B cell (primary cell): Measurements from ENCODE around the gene MAP6. TPM values are rescaled to one million over a fixed set of nuclear protein-coding genes. Genes with fewer than 3 reads are reported as not detected.

Experiments used
- ATAC-seq: fragments of 200-7000 bp; cut with Tn5 transposase; one replicate; pipeline ENCODE4 v1.10.0; 2021; ENCODE audit warnings: low read depth, mild to moderate bottlenecking, moderate number of reproducible peaks, moderate library complexity
- CTCF ChIA-PET: fragments of 350-600 bp; sonication (Branson Sonifier 250); formaldehyde crosslinking; loops from one replicate; lab custom pipeline; 2021; ENCODE audit warnings: antibody characterized with exemption, inconsistent platforms; lab: Charles Lee
- POLR2A ChIA-PET: fragments of 350-600 bp; sonication (Branson Sonifier 250); formaldehyde crosslinking; loops from one replicate; lab custom pipeline; 2021; ENCODE audit warnings: antibody characterized with exemption; lab: Charles Lee
- DNase-seq: peaks from one replicate; pipeline ENCODE4 v3.0.0; 2013
- H2AFZ ChIP-seq: 2 replicates; pipeline ENCODE4 v1.6.1; 2012; ENCODE audit warnings: mild to moderate bottlenecking, low read depth, low read length; ENCODE audit not compliant: insufficient read depth, poor library complexity, severe bottlenecking
- H3K27ac ChIP-seq, 2 donors: 1 replicate in 1 of 2; 2 replicates in 1 of 2; pipeline ENCODE4 v1.5.1; 2012 to 2013; ENCODE audit warnings: low read length in 2 of 2, mild to moderate bottlenecking in 2 of 2, moderate library complexity in 1 of 2
- H3K27me3 ChIP-seq, 4 experiments: fragments of 200-600 bp in 1 of 4; sonication (generic) in 1 of 4; replicated peaks in 1 of 4; 1 replicate in 2 of 4; 2 replicates in 2 of 4; pipeline versions ENCODE4 v1.6.1 to v1.7.0; 2013 to 2016; ENCODE audit warnings: low read length in 3 of 4, mild to moderate bottlenecking in 2 of 4, mixed read lengths in 1 of 4, moderate library complexity in 1 of 4; ENCODE audit not compliant: insufficient read depth in 4 of 4, control insufficient read depth in 3 of 4; ENCODE audit errors: control extremely low read depth in 1 of 4
- H3K36me3 ChIP-seq, 2 experiments: replicated peaks in 1 of 2; 1 replicate in 1 of 2; 2 replicates in 1 of 2; pipeline versions ENCODE4 v1.6.1 to v1.7.1; 2013; ENCODE audit warnings: low read length in 1 of 2; ENCODE audit not compliant: insufficient read depth in 2 of 2, control insufficient read depth in 1 of 2; ENCODE audit errors: control extremely low read depth in 1 of 2, extremely low read depth in 1 of 2
- H3K4me1 ChIP-seq, 2 donors: fragments of 200-600 bp in 1 of 2; sonication (generic) in 1 of 2; 1 replicate in 1 of 2; 2 replicates in 1 of 2; pipeline versions ENCODE4 v1.5.1 to v1.6.1; 2013 to 2017; ENCODE audit warnings: low read length in 2 of 2; ENCODE audit not compliant: control insufficient read depth in 2 of 2, insufficient read depth in 2 of 2
- H3K4me2 ChIP-seq: replicated peaks from 2 replicates; pipeline ENCODE3; 2012; ENCODE audit warnings: mild to moderate bottlenecking, low read depth, low read length; ENCODE audit not compliant: poor library complexity, severe bottlenecking
- H3K4me3 ChIP-seq, 5 experiments: fragments of 200-600 bp in 1 of 5; sonication (generic) in 1 of 5; 1 replicate in 3 of 5; 2 replicates in 2 of 5; pipeline versions ENCODE4 v1.5.1 to v1.7.0; 2011 to 2016; ENCODE audit warnings: low read length in 4 of 5, mild to moderate bottlenecking in 4 of 5, low read depth in 2 of 5, control low read depth in 1 of 5, moderate library complexity in 1 of 5; ENCODE audit not compliant: insufficient read depth in 1 of 5; ENCODE audit errors: control extremely low read depth in 1 of 5, extremely low read depth in 1 of 5
- H3K79me2 ChIP-seq: fragments of 200-600 bp; sonication (generic); one replicate; pipeline ENCODE4 v1.6.0; 2016; ENCODE audit warnings: low read length; ENCODE audit not compliant: control insufficient read depth, insufficient read depth
- H3K9ac ChIP-seq: fragments of 200-600 bp; sonication (generic); 2 replicates; pipeline ENCODE4 v1.6.1; 2017; ENCODE audit warnings: mild to moderate bottlenecking, low read length, moderate library complexity
- H3K9me3 ChIP-seq, 3 donors: one replicate each; pipeline versions ENCODE4 v1.6.1 to v1.7.1; 2013; ENCODE audit warnings: low read length in 2 of 3; ENCODE audit not compliant: control insufficient read depth in 2 of 3, insufficient read depth in 1 of 3; ENCODE audit errors: control extremely low read depth in 1 of 3
- H4K20me1 ChIP-seq: 2 replicates; pipeline ENCODE4 v1.6.0; 2012; ENCODE audit warnings: mild to moderate bottlenecking, low read length; ENCODE audit not compliant: insufficient read depth, control insufficient read depth, poor library complexity, severe bottlenecking
- H3K27ac Mint-ChIP-seq: one replicate; pipeline ENCODE4 v1.8.0; 2021; ENCODE audit warnings: mixed read lengths
- H3K27me3 Mint-ChIP-seq: one replicate; pipeline ENCODE4 v1.8.0; 2021; ENCODE audit warnings: mixed read lengths
- H3K4me1 Mint-ChIP-seq: one replicate; pipeline ENCODE4 v1.8.0; 2021; ENCODE audit warnings: mixed read lengths
- H3K4me3 Mint-ChIP-seq: one replicate; pipeline ENCODE4 v1.8.0; 2021; ENCODE audit warnings: mixed read lengths
- H3K9me3 Mint-ChIP-seq: one replicate; pipeline ENCODE4 v1.8.0; 2022; ENCODE audit warnings: mixed read lengths; ENCODE audit not compliant: insufficient read depth
- CTCF ChIP-seq: fragments of 200-600 bp; IDR thresholded peaks from one replicate; pipeline ENCODE4 v1.8.0; 2022; ENCODE audit warnings: antibody characterized with exemption, mild to moderate bottlenecking
- EZH2 ChIP-seq: IDR thresholded peaks from 2 replicates; pipeline ENCODE4 v1.6.1; 2012; ENCODE audit warnings: borderline replicate concordance, low read depth, mild to moderate bottlenecking, moderate library complexity, low read length; ENCODE audit not compliant: insufficient read depth, poor library complexity, severe bottlenecking
- WGBS: methylation state at CpG from one replicate; pipeline ENCODE4 v1.1.5; 2013; ENCODE audit warnings: missing lambda C conversion rate; ENCODE audit not compliant: insufficient coverage; 5-methylcytosine and 5-hydroxymethylcytosine counted together
- intact Hi-C: fragments of 100-400 bp; cut with micrococcal nuclease; formaldehyde crosslinking; loops from one replicate; pipeline ENCODE4 v1.10.0; 2022
- polyA plus RNA-seq: library from polyadenylated mRNA; depleted of rRNA; stranded (reverse); fragments of >200 nt; gene quantifications from 2 replicates; pipeline ENCODE4 v1.2.3, GENCODE V29; 2012
- total RNA-seq, 2 donors: library from RNA; stranded (reverse); fragments of 120-200 nt in 1 of 2; gene quantifications; 1 replicate in 1 of 2; 2 replicates in 1 of 2; pipeline versions ENCODE4 v1.2.3 to v1.2.4, GENCODE V29; 2013 to 2022

Gene MAP6
- total and polyA plus RNA-seq, 2 donors (not counting 1 experiment from before 2014, with no cell fraction given), result 0.54 to 0.57 TPM

- no peak within 1 kb of the TSS for H3K4me2 ChIP-seq
- POLR2A ChIA-PET, result no interaction called here
- H3K9ac ChIP-seq, result no peak within 1 kb of the TSS
- TF ChIP-seq CTCF (no peak), EZH2 (no peak)
- H3K4me1 Mint-ChIP-seq, result no peaks in the 10 kb centered on the region
- 84% methylated on average over 13 of the region's 13 CpGs for WGBS
- H2AFZ ChIP-seq, result no peak within 1 kb of the TSS
- no peaks in the 10 kb centered on the region for H3K9me3 ChIP-seq
- DNase-seq, result no peak
- H3K27me3 Mint-ChIP-seq, result peaks cover 7% of the 10 kb centered on the region
- ATAC-seq, result no peak
- H3K27ac ChIP-seq, result no peak within 1 kb of the TSS
- H4K20me1 ChIP-seq, result no peaks in the 10 kb centered on the region
- H3K4me3 ChIP-seq, result no peak within 1 kb of the TSS
- H3K36me3 ChIP-seq, result no peaks in the 10 kb centered on the region
- H3K79me2 ChIP-seq, result no peaks in the 10 kb centered on the region
- CTCF ChIA-PET, result no interaction called here
- H3K4me1 ChIP-seq, result no peaks in the 10 kb centered on the region
- intact Hi-C loops, result no loop called here
- no peak within 1 kb of the TSS for H3K27ac Mint-ChIP-seq
- no peak within 1 kb of the TSS for H3K4me3 Mint-ChIP-seq
- no peaks in the 10 kb centered on the region for H3K9me3 Mint-ChIP-seq
- H3K27me3 ChIP-seq, result peaks cover 0 to 7% (median 0%) of the 10 kb centered on the region in 4 experiments
These were observed 49.0 kb upstream of the MAP6 start, which contains the start of gene MOGAT2 for GRCh38 chr11:75717608-75718418. Gene MOGAT2, plus strand, starts transcription at chr11:75717838. Its CDS starts 51 bp downstream, at chr11:75717889.

DNA sequence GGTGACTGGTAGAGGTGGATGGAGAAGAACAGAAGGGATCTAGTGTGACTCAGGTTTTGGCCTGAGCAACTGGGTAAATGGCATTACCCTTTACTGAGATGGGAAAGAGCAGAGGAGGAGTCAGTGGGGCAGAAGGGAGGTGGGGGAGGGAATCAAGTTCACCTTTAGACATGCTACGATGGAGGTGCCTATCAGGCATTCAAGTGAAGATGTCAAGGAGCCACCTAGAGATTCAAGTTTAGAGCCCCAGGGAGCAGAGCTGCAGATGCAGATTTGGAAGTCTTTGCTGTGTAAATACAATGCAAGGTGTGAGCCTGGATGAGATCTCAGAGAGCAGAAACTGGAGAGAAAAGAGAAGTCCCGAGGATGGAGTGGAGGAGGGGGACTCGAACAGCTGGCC, 47.8 kb upstream of the MAP6 start:
- no peak overlapping the region for H3K4me3 Mint-ChIP-seq
- Histone ChIP-seq H2AFZ (no peak overlapping the region), H3K79me2 (no peaks in the 10 kb centered on the region), H3K4me2 (no peak overlapping the region), H3K36me3 (no peaks in the 10 kb centered on the region), H3K27ac (no peak overlapping the region), H3K9me3 (no peaks in the 10 kb centered on the region), H3K4me1 (no peaks in the 10 kb centered on the region), H4K20me1 (no peaks in the 10 kb centered on the region), H3K27me3 (peaks cover 0 to 12% (median 0%) of the 10 kb centered on the region in 4 experiments), H3K9ac (no peak overlapping the region), H3K4me3 (no peak overlapping the region)
- DNase-seq, result no peak
- H3K27me3 Mint-ChIP-seq, result peaks cover 10% of the 10 kb centered on the region
- 97% methylated on average over 3 of the region's 3 CpGs for WGBS
- ChIA-PET CTCF (no interaction called here), POLR2A (no interaction called here)
- no peaks in the 10 kb centered on the region for H3K4me1 Mint-ChIP-seq
- intact Hi-C loops, result no loop called here
- no peaks in the 10 kb centered on the region for H3K9me3 Mint-ChIP-seq
- TF ChIP-seq CTCF, result no peak
- TF ChIP-seq EZH2, result no peak
- no peak overlapping the region for H3K27ac Mint-ChIP-seq
- ATAC-seq, result no peak
